HepG2 (cell line): ENCODE measurements around the gene HNRNPA1L2. TPM values are rescaled to one million over a fixed set of nuclear protein-coding genes. Genes with fewer than 3 reads are reported as not detected.

Experiments
- CCAR2 ChIP-seq: fragments of 200-400 bp; formaldehyde crosslinking; optimal IDR thresholded peaks from 2 replicates; pipeline ENCODE3; 2018; ENCODE audit warnings: low read depth, mild to moderate bottlenecking, low read length, moderate library complexity
- CCDC6 ChIP-seq: sonication (generic); formaldehyde crosslinking; IDR thresholded peaks from 2 replicates; pipeline ENCODE4 v1.8.1; 2022; ENCODE audit warnings: mild to moderate bottlenecking, missing genetic modification reagents, moderate library complexity
- FOXA3 ChIP-seq: IDR thresholded peaks from 2 replicates; pipeline ENCODE4 v1.6.1; 2016; ENCODE audit warnings: missing genetic modification reagents, missing compliant biosample characterization
- HOMEZ ChIP-seq: IDR thresholded peaks from 2 replicates; pipeline ENCODE4 v1.6.1; 2016; ENCODE audit warnings: low read depth
- MIER3 ChIP-seq: IDR thresholded peaks from 2 replicates; pipeline ENCODE4 v1.6.1; 2016; ENCODE audit warnings: missing compliant biosample characterization, borderline replicate concordance
- NKX3-1 ChIP-seq: sonication (generic); formaldehyde crosslinking; IDR thresholded peaks from 2 replicates; pipeline ENCODE4 v1.5.0; 2020; ENCODE audit warnings: missing genetic modification reagents
- NPAS2 ChIP-seq: sonication (generic); formaldehyde crosslinking; IDR thresholded peaks from 2 replicates; pipeline ENCODE4 v1.8.0; 2022; ENCODE audit warnings: mild to moderate bottlenecking, missing genetic modification reagents, borderline replicate concordance
- POGK ChIP-seq: sonication (generic); formaldehyde crosslinking; conservative IDR thresholded peaks from 2 replicates; pipeline ENCODE4 v1.8.0; 2022; ENCODE audit warnings: mild to moderate bottlenecking, moderate library complexity, missing genetic modification reagents
- RERE ChIP-seq: IDR thresholded peaks from 2 replicates; pipeline ENCODE4 v1.6.1; 2016; ENCODE audit warnings: low read depth, missing genetic modification reagents, missing compliant biosample characterization
- SAFB2 ChIP-seq: sonication (generic); formaldehyde crosslinking; IDR thresholded peaks from 2 replicates; pipeline ENCODE4 v1.5.1; 2020; ENCODE audit warnings: missing genetic modification reagents, low read depth, mild to moderate bottlenecking, borderline replicate concordance
- SMAD3 ChIP-seq: sonication (generic); formaldehyde crosslinking; IDR thresholded peaks from 2 replicates; pipeline ENCODE4 v1.4.0; 2020; ENCODE audit warnings: missing genetic modification reagents
- SP5 ChIP-seq: IDR thresholded peaks from 2 replicates; pipeline ENCODE4 v1.6.1; 2016; ENCODE audit warnings: low read depth, borderline replicate concordance
- ZNF446 ChIP-seq: sonication (generic); formaldehyde crosslinking; IDR thresholded peaks from 2 replicates; pipeline ENCODE4 v1.5.0; 2020; ENCODE audit warnings: mild to moderate bottlenecking, missing genetic modification reagents
- ZNF503 ChIP-seq: sonication (generic); formaldehyde crosslinking; IDR thresholded peaks from 2 replicates; pipeline ENCODE4 v1.4.0; 2020; ENCODE audit warnings: missing genetic modification reagents
- ZNF777 ChIP-seq: sonication (generic); formaldehyde crosslinking; IDR thresholded peaks from 2 replicates; pipeline ENCODE4 v1.4.0; 2020; ENCODE audit warnings: missing genetic modification reagents
- polyA plus RNA-seq, 8 experiments: library from polyadenylated mRNA; depleted of rRNA in 3 of 8; stranded (reverse) in 7 of 8; unstranded in 1 of 8; fragments of >200 nt; fragmentation: Illumina TruSeq in 4 of 8; extraction: Trizol in 4 of 8; gene quantifications; 2 replicates each; pipeline versions ENCODE4 v1.2.1 to v1.2.3, GENCODE V29; 2011 to 2016; ENCODE audit warnings: low read depth in 4 of 8, missing spikeins in 1 of 8, mixed read lengths in 1 of 8; ENCODE audit not compliant: insufficient read depth in 1 of 8
- total RNA-seq, 5 experiments: library from RNA; depleted of rRNA; stranded (reverse); fragments of >200 nt; fragmentation: Illumina TruSeq; extraction: Trizol; gene quantifications; 2 replicates each; pipeline ENCODE4 v1.2.3, GENCODE V29; 2016; ENCODE audit warnings: low read depth in 1 of 5

The HNRNPA1L2 gene
- total and polyA plus RNA-seq, 2 of the 13 experiments (the other 11 are each of a cell fraction or from before 2014, with no cell fraction given): 3.6 to 7.1 TPM

- TF ChIP-seq RERE (CRISPR knock-in tag): 0 out of 2 replicates have a peak, but pooled peaks have one; percentile 35
- TF ChIP-seq CCDC6: no peak
- TF ChIP-seq SP5 (CRISPR knock-in tag): 0 out of 2 replicates have a peak, but pooled peaks have one; percentile 9
- peak; percentile 81; the same call in 1 of the 2 replicates for TF ChIP-seq SAFB2 (CRISPR knock-in tag)
- TF ChIP-seq ZNF446: 0 out of 2 replicates have a peak, but pooled peaks have one; percentile 46
- TF ChIP-seq HOMEZ (CRISPR knock-in tag): peak; percentile 48; the same call in 1 of the 2 replicates
- peak; percentile 16; the same call in 1 of the 2 replicates for TF ChIP-seq NKX3-1 (CRISPR knock-in tag)
- TF ChIP-seq MIER3 (CRISPR knock-in tag): peak; percentile 71; the same call in 1 of the 2 replicates
- TF ChIP-seq NPAS2: no peak
- peak; percentile 51 for TF ChIP-seq FOXA3
- TF ChIP-seq SMAD3 (CRISPR knock-in tag): peak; percentile 83
- peak; percentile 54 for TF ChIP-seq CCAR2
- no peak; the same call in 1 of the 2 replicates for TF ChIP-seq ZNF503 (CRISPR knock-in tag)
- peak; percentile 86; the same call in 1 of the 2 replicates for TF ChIP-seq POGK (CRISPR knock-in tag)
- no peak for TF ChIP-seq ZNF777
Observed at GRCh38 chr13:52617070-52618060, 24.9 kb upstream of the HNRNPA1L2 start (continued).
